Endometrium (tissue), 2 donors: Measurements from ENCODE around the gene HNRNPA0.
A peak's percentile ranks its signal among the peaks of the same experiment; 100 is the strongest.

Source experiments
- FAIRE-seq: peaks from 2 replicates; lab custom pipeline; 2012; peaks lifted over from hg19 to GRCh38; lab: Jason Lieb, UNC
- donor health status: control.
- donor health status: control.

HNRNPA0 gene

DNA sequence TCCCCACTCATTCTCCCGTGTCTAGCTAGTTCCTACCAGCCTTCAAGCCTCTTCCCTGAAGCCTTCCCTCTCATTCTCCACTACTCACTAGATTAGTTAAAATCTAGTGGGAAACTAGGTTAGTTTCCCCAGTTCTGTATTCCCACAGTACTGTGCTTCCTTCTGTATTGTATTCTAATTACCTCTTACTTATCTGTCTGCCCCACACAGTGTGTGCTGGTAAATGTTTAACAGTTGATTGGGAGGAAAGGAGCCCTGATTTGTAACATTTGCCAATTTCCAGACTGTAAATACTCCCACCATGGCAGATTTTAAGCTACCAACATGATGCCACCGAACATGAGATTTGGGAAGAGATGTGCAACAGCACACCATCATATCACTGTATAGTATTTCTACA, 26.5 kb downstream of the HNRNPA0 start:
- no peak for FAIRE-seq

DNA sequence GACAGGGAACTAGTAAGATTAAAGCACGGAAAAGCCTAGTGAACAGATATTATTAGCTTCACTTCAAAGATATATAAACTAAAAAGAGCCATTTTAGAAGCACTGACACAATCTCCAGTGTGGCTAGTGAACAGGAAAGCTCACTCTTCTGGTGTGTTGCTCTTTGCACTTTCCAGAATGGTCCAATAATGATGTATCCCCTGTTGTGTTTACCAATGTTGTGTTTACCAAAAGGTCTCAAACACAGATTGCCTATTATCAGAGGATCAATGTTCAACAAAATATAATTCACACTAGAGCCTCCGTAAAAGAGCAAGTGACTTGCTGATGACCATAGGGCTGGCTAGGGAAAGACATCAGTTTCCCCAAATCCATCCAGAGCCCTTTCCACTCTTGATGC, 29.9 kb downstream of the HNRNPA0 start:
- FAIRE-seq: no peak

DNA sequence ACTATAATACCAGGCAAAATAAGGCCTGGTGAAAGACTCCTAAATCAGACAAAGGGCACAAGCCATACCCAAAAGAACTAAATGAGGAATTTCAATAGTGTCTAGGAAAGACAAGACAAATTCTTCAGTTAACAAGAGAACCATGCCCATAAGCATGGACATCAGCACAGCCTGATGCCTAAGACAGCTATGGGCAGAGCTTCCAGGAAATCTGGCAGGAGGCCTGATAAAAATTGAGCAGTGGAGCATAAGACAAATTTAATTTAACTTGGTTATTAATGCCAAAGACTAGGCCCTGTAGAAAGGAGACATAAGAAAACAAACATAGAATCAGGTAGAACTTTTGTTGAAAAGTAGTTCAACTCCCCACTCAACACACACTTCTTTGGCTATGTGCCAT, 35.6 kb downstream of the HNRNPA0 start:
- no peak for FAIRE-seq

GRCh38 chr5:137716337-137716736, 37.8 kb downstream of the HNRNPA0 start:
- no peak for FAIRE-seq

DNA sequence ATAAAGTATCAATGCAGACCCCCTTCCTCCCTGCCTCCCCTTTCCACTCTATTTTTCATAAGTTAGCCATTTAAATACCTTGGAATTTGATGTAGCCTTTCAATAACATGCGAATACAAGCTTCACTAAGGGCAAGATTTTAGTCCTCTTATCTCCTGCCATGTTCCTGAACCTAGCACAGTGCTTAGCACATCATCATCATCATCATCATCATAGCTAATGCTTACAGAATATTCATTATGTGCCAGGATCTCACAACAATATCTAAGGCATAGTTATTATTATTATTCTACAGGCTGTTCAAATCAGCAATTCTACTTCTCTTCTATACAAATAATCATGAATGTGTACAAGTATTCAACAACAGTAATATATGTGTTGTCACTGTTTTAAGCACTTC, 38.7 kb downstream of the HNRNPA0 start:
- FAIRE-seq: no peak

DNA sequence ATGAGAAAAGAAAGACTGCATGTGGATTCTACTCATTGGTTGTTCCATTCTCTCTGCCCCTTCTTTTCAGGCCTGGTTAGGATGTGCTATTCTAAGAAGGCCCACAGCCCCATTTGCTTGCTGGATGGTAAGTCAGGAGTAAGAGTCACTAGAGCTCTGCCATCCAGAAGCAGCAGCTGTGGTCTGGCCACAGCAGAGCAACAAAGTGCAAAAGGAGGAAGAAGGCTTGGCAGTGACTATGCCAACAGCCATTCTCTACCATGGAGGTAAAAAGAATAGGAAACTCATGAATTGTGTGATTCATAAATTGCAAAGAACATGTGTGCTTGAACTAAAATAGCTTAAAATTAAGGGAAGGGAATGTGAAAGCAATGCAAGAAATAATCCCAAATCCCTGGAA, 39.2 kb downstream of the HNRNPA0 start:
- no peak for FAIRE-seq

- FAIRE-seq: no peak
Measured at GRCh38 chr5:137714494-137714893, 39.7 kb downstream of the HNRNPA0 start.

DNA sequence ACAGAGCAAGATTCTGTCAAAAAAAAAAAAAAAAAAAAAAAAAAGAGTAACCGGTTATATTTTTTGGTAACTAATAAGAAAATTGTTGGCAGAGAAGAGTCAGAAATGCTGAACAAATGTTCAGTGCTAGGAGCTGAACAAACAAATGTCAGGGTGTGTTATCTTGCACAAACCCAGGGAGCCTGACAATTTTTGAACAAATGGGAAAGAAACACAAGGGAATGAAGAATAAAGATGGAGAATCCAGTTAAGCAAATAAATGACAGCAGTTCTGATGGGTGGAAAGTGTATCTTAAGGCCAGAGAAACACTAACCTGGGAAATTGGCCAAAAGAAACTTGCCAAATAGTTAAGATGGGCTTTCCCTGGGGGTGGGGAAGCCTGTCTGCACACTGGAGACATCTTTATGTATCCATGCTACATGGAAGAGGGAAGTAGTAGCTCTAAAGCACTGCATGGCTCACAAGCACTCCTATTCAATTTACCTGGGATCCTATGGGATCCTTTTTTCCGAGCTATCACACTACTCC, 42.0 kb downstream of the HNRNPA0 start:
- FAIRE-seq: no peak

DNA sequence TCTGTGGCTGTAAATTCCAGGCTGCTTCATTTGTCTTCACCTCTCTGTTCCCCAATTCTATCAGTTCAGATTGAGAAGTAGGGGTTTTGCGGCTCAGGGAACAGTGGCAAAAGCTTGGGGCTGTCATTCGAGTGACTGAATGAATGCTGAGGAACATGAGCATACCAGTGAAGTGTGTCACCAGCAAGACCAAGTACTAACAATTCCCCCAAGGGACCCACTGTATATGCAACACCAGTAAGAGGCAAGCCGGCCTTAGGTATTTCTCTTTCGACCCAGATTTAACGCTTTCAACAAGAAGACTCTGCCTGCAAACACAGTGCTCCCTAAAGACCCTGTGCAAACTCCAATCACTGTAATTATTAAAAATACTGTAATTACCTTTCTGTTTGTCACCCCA, 44.1 kb downstream of the HNRNPA0 start:
- no peak for FAIRE-seq

- FAIRE-seq: no peak
Measured at GRCh38 chr5:137708796-137709559, 45.2 kb downstream of the HNRNPA0 start.

DNA sequence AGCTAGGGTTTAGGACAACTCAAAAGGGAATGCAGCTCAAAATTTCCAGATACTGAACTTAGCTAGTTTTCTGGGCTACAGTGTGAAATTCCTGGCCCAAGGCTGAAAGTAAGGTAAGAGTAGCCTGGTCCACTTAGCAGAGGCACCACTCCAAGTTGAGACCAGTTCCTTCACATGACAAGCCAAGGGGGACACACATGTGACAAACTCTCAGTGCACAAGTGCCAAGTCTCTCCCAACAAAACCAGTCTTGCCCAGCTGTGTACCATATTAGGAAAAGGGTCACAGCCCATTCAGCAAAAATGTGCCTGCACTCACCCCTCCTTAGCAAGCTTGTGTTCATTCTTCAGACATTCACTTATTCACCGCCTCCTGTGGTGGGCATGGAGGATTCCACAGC, 46.1 kb downstream of the HNRNPA0 start:
- FAIRE-seq: no peak

- FAIRE-seq: no peak
Measured at GRCh38 chr5:137706841-137707240, 47.3 kb downstream of the HNRNPA0 start.

DNA sequence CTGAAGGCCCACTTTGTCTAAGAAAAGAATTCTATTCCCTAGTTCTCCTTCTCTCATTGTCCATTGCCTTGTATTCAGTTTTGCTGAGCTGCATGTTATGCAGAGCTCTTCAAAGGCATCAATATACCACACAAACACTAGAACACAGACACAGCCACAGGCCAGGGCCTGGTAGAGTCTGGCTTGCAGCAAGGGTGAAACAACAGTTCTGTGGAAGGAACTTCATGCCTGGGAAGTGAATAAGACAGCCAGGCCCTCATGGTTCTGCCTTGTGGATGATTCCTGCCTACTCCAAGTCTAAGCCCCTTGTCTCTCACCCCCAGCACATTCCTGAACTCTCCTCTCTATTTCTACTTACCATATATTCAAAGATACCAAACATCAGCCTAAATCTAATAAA, 49.1 kb downstream of the HNRNPA0 start:
- no peak for FAIRE-seq

DNA sequence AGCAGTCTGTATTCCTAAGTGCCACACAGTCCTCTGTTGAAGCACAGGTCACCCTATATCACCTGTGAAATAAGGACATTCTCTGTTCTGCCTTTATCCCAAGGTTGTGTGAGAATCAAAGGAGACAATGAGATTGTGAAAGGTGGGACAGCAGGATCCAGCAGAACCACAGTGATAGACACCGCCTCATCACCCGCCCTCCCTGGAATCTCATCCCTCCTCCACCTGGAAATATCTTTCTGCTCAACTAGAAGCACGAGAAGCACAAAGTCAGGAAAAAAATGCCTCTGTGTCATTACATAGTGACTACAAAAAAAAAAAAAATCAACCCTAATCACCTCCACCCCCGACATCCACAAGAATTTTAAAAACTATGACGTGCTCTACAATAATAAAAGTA, 50.6 kb downstream of the HNRNPA0 start:
- no peak for FAIRE-seq

- no peak for FAIRE-seq
Measured at GRCh38 chr5:137700282-137700680, 53.9 kb downstream of the HNRNPA0 start.

GRCh38 chr5:137699336-137700281, 54.6 kb downstream of the HNRNPA0 start:
- FAIRE-seq: peak; percentile 65

- no peak for FAIRE-seq
Measured at GRCh38 chr5:137696481-137696880, 57.7 kb downstream of the HNRNPA0 start.

DNA sequence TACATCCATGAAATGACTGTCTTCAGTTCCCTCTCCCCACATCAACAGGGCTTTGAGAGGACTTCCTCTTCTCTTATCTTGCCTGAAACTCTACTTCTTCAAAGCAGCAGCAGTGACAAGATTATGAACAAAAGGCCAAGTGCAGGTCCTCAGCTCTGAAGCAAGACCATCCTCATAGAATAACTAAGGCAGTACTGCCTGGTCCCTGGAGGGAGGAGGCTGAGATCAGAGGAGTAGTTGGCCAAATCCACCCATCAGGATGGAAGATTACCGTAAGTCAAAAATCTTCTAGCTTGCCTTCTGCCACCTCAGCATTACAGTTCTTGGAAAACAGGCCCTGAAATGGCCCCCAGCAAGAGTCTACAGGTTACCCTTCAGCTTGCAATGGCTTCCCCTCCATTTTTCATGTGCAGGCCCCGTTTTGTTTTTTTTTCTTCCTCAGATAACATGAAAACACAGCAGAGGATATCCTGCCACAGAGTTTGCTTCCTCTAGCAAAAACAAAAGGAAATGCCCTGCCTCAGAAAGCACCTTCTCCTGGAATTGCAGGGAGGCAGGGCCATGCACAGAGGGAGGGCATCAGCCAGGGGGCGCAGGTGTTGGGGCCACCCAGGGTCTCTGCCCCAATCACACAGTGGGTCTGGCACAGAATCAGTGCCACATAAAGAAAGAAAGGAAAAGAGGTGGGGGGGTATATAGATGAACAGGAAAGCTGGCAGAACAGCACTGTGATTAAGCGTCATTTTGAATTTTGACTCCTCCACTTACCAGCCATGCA, 58.3 kb downstream of the HNRNPA0 start:
- FAIRE-seq: no peak
